B cell (primary cell): ENCODE measurements around the gene XIRP2. TPM values are rescaled to one million over a fixed set of nuclear protein-coding genes. Genes with fewer than 3 reads are reported as not detected.

Source experiments
- ATAC-seq: fragments of 200-7000 bp; cut with Tn5 transposase; one replicate; pipeline ENCODE4 v1.10.0; 2021; ENCODE audit warnings: low read depth, mild to moderate bottlenecking, moderate number of reproducible peaks, moderate library complexity
- CTCF ChIA-PET: fragments of 350-600 bp; sonication (Branson Sonifier 250); formaldehyde crosslinking; loops from one replicate; lab custom pipeline; 2021; ENCODE audit warnings: antibody characterized with exemption, inconsistent platforms; lab: Charles Lee
- POLR2A ChIA-PET: fragments of 350-600 bp; sonication (Branson Sonifier 250); formaldehyde crosslinking; loops from one replicate; lab custom pipeline; 2021; ENCODE audit warnings: antibody characterized with exemption; lab: Charles Lee
- DNase-seq: peaks from one replicate; pipeline ENCODE4 v3.0.0; 2013
- H2AFZ ChIP-seq: 2 replicates; pipeline ENCODE4 v1.6.1; 2012; ENCODE audit warnings: mild to moderate bottlenecking, low read depth, low read length; ENCODE audit not compliant: insufficient read depth, poor library complexity, severe bottlenecking
- H3K27ac ChIP-seq, 2 donors: 1 replicate in 1 of 2; 2 replicates in 1 of 2; pipeline ENCODE4 v1.5.1; 2012 to 2013; ENCODE audit warnings: low read length in 2 of 2, mild to moderate bottlenecking in 2 of 2, moderate library complexity in 1 of 2
- H3K27me3 ChIP-seq, 4 experiments: fragments of 200-600 bp in 1 of 4; sonication (generic) in 1 of 4; replicated peaks in 1 of 4; 1 replicate in 2 of 4; 2 replicates in 2 of 4; pipeline versions ENCODE4 v1.6.1 to v1.7.0; 2013 to 2016; ENCODE audit warnings: low read length in 3 of 4, mild to moderate bottlenecking in 2 of 4, mixed read lengths in 1 of 4, moderate library complexity in 1 of 4; ENCODE audit not compliant: insufficient read depth in 4 of 4, control insufficient read depth in 3 of 4; ENCODE audit errors: control extremely low read depth in 1 of 4
- H3K36me3 ChIP-seq, 2 experiments: replicated peaks in 1 of 2; 1 replicate in 1 of 2; 2 replicates in 1 of 2; pipeline versions ENCODE4 v1.6.1 to v1.7.1; 2013; ENCODE audit warnings: low read length in 1 of 2; ENCODE audit not compliant: insufficient read depth in 2 of 2, control insufficient read depth in 1 of 2; ENCODE audit errors: control extremely low read depth in 1 of 2, extremely low read depth in 1 of 2
- H3K4me1 ChIP-seq, 2 donors: fragments of 200-600 bp in 1 of 2; sonication (generic) in 1 of 2; 1 replicate in 1 of 2; 2 replicates in 1 of 2; pipeline versions ENCODE4 v1.5.1 to v1.6.1; 2013 to 2017; ENCODE audit warnings: low read length in 2 of 2; ENCODE audit not compliant: control insufficient read depth in 2 of 2, insufficient read depth in 2 of 2
- H3K4me2 ChIP-seq: replicated peaks from 2 replicates; pipeline ENCODE3; 2012; ENCODE audit warnings: mild to moderate bottlenecking, low read depth, low read length; ENCODE audit not compliant: poor library complexity, severe bottlenecking
- H3K4me3 ChIP-seq, 5 experiments: fragments of 200-600 bp in 1 of 5; sonication (generic) in 1 of 5; 1 replicate in 3 of 5; 2 replicates in 2 of 5; pipeline versions ENCODE4 v1.5.1 to v1.7.0; 2011 to 2016; ENCODE audit warnings: low read length in 4 of 5, mild to moderate bottlenecking in 4 of 5, low read depth in 2 of 5, control low read depth in 1 of 5, moderate library complexity in 1 of 5; ENCODE audit not compliant: insufficient read depth in 1 of 5; ENCODE audit errors: control extremely low read depth in 1 of 5, extremely low read depth in 1 of 5
- H3K79me2 ChIP-seq: fragments of 200-600 bp; sonication (generic); one replicate; pipeline ENCODE4 v1.6.0; 2016; ENCODE audit warnings: low read length; ENCODE audit not compliant: control insufficient read depth, insufficient read depth
- H3K9ac ChIP-seq: fragments of 200-600 bp; sonication (generic); 2 replicates; pipeline ENCODE4 v1.6.1; 2017; ENCODE audit warnings: mild to moderate bottlenecking, low read length, moderate library complexity
- H3K9me3 ChIP-seq, 3 donors: one replicate each; pipeline versions ENCODE4 v1.6.1 to v1.7.1; 2013; ENCODE audit warnings: low read length in 2 of 3; ENCODE audit not compliant: control insufficient read depth in 2 of 3, insufficient read depth in 1 of 3; ENCODE audit errors: control extremely low read depth in 1 of 3
- H4K20me1 ChIP-seq: 2 replicates; pipeline ENCODE4 v1.6.0; 2012; ENCODE audit warnings: mild to moderate bottlenecking, low read length; ENCODE audit not compliant: insufficient read depth, control insufficient read depth, poor library complexity, severe bottlenecking
- H3K27ac Mint-ChIP-seq: one replicate; pipeline ENCODE4 v1.8.0; 2021; ENCODE audit warnings: mixed read lengths
- H3K27me3 Mint-ChIP-seq: one replicate; pipeline ENCODE4 v1.8.0; 2021; ENCODE audit warnings: mixed read lengths
- H3K4me1 Mint-ChIP-seq: one replicate; pipeline ENCODE4 v1.8.0; 2021; ENCODE audit warnings: mixed read lengths
- H3K4me3 Mint-ChIP-seq: one replicate; pipeline ENCODE4 v1.8.0; 2021; ENCODE audit warnings: mixed read lengths
- H3K9me3 Mint-ChIP-seq: one replicate; pipeline ENCODE4 v1.8.0; 2022; ENCODE audit warnings: mixed read lengths; ENCODE audit not compliant: insufficient read depth
- EZH2 ChIP-seq: IDR thresholded peaks from 2 replicates; pipeline ENCODE4 v1.6.1; 2012; ENCODE audit warnings: borderline replicate concordance, low read depth, mild to moderate bottlenecking, moderate library complexity, low read length; ENCODE audit not compliant: insufficient read depth, poor library complexity, severe bottlenecking
- WGBS: methylation state at CpG from one replicate; pipeline ENCODE4 v1.1.5; 2013; ENCODE audit warnings: missing lambda C conversion rate; ENCODE audit not compliant: insufficient coverage; 5-methylcytosine and 5-hydroxymethylcytosine counted together
- intact Hi-C: fragments of 100-400 bp; cut with micrococcal nuclease; formaldehyde crosslinking; loops from one replicate; pipeline ENCODE4 v1.10.0; 2022
- polyA plus RNA-seq: library from polyadenylated mRNA; depleted of rRNA; stranded (reverse); fragments of >200 nt; gene quantifications from 2 replicates; pipeline ENCODE4 v1.2.3, GENCODE V29; 2012
- total RNA-seq, 2 donors: library from RNA; stranded (reverse); fragments of 120-200 nt in 1 of 2; gene quantifications; 1 replicate in 1 of 2; 2 replicates in 1 of 2; pipeline versions ENCODE4 v1.2.3 to v1.2.4, GENCODE V29; 2013 to 2022
- TF ChIP-seq, protein P1 (sequence below): fragments of 200-600 bp; IDR thresholded peaks from one replicate; pipeline ENCODE4 v1.8.0; 2022; ENCODE audit warnings: antibody characterized with exemption, mild to moderate bottlenecking

The XIRP2 gene
- total and polyA plus RNA-seq, 2 donors (not counting 1 experiment from before 2014, with no cell fraction given): not detected

DNA sequence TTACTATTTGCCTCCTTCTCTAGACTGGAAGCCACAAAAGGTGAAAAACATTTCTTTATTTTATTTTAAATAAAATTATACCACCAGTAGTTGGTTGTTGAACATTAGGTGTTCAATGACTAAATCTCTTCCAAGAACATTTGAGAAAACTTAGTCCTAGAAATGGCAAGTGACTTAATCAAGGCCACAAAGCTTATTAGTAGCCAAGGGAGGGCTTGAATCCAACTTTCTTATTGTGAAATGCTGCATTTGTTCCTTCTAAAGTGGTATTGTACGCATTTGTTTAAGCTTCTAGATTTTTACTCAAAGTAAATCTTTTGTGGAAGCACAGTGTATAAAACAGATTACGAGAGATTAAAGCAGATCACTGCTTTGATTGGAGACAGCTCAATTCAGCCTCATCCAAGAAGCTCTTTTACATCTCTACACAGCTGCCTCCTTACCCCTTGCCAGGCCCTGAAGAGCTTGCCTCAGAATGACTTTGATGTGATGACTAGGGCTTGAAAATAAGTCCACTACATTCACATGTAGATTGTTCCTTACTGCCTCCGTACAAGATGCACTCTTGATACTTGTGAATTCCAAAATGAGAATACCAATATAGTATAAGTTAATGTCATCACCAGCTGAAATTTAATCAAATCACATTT is 244.8 kb downstream of the XIRP2 start:
- POLR2A ChIA-PET: no interaction called here
- Histone ChIP-seq H4K20me1 (no peaks in the 10 kb centered on the region), H3K4me3 (no peak overlapping the region), H3K36me3 (no peaks in the 10 kb centered on the region), H3K4me2 (no peak overlapping the region), H3K4me1 (no peaks in the 10 kb centered on the region), H2AFZ (no peak overlapping the region), H3K9me3 (no peaks in the 10 kb centered on the region), H3K27ac (no peak overlapping the region), H3K27me3 (no peaks in the 10 kb centered on the region), H3K9ac (no peak overlapping the region), H3K79me2 (no peaks in the 10 kb centered on the region)
- intact Hi-C loops: no loop called here
- no peak for TF ChIP-seq EZH2
- TF ChIP-seq, protein P1, sequence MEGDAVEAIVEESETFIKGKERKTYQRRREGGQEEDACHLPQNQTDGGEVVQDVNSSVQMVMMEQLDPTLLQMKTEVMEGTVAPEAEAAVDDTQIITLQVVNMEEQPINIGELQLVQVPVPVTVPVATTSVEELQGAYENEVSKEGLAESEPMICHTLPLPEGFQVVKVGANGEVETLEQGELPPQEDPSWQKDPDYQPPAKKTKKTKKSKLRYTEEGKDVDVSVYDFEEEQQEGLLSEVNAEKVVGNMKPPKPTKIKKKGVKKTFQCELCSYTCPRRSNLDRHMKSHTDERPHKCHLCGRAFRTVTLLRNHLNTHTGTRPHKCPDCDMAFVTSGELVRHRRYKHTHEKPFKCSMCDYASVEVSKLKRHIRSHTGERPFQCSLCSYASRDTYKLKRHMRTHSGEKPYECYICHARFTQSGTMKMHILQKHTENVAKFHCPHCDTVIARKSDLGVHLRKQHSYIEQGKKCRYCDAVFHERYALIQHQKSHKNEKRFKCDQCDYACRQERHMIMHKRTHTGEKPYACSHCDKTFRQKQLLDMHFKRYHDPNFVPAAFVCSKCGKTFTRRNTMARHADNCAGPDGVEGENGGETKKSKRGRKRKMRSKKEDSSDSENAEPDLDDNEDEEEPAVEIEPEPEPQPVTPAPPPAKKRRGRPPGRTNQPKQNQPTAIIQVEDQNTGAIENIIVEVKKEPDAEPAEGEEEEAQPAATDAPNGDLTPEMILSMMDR: no peak
- H3K4me1 Mint-ChIP-seq: no peaks in the 10 kb centered on the region
- ATAC-seq (no peak), DNase-seq (no peak)
- no peak overlapping the region for H3K4me3 Mint-ChIP-seq
- no CpG with 5 or more reads among the region's 3 CpGs for WGBS
- no peaks in the 10 kb centered on the region for H3K9me3 Mint-ChIP-seq
- no peak overlapping the region for H3K27ac Mint-ChIP-seq
- CTCF ChIA-PET: no interaction called here
- H3K27me3 Mint-ChIP-seq: no peaks in the 10 kb centered on the region

DNA sequence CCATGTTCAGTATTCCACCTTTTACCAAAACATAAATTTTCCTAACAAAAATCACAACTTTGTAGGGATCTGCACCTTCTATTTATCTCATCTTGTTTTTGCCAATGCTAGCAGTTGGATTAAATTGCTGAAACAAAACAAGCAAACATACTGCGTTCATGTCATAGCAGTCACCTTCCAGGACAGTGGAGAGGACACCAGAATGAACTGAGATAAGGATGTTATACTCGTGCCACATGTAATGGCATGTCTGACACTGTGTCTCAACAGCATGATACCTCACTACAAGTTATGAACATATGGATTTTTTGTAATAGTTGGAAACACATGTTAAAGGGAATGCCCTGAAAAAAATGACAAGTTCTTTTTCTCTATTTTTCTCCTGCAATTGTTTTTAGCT is 245.3 kb downstream of the XIRP2 start:
- intact Hi-C loops: no loop called here
- Histone ChIP-seq H3K27ac (no peak overlapping the region), H3K79me2 (no peaks in the 10 kb centered on the region), H3K4me2 (no peak overlapping the region), H3K4me3 (no peak overlapping the region), H3K9me3 (no peaks in the 10 kb centered on the region), H4K20me1 (no peaks in the 10 kb centered on the region), H3K4me1 (no peaks in the 10 kb centered on the region), H2AFZ (no peak overlapping the region), H3K27me3 (no peaks in the 10 kb centered on the region), H3K36me3 (no peaks in the 10 kb centered on the region), H3K9ac (no peak overlapping the region)
- Mint-ChIP-seq H3K27ac (no peak overlapping the region), H3K4me1 (no peaks in the 10 kb centered on the region), H3K9me3 (no peaks in the 10 kb centered on the region), H3K4me3 (no peak overlapping the region), H3K27me3 (no peaks in the 10 kb centered on the region)
- no peak for ATAC-seq
- POLR2A ChIA-PET: no interaction called here
- no peak for DNase-seq
- CTCF ChIA-PET: no interaction called here
- 88% methylated on average over 1 of the region's 2 CpGs for WGBS
- TF ChIP-seq, protein P1: no peak
- TF ChIP-seq EZH2: no peak
